Nephron progenitor cell (in vitro differentiated cells): ENCODE measurements around the gene HOXB7.
A peak's percentile ranks its signal among the peaks of the same experiment; 100 is the strongest.

Source experiments
- DNase-seq: peaks from one replicate; pipeline ENCODE4 v3.0.0; 2021
- H3K27ac Mint-ChIP-seq: 2 replicates; pipeline ENCODE4 v1.8.0; 2021; ENCODE audit warnings: mild to moderate bottlenecking, moderate library complexity, mixed read lengths
- H3K27me3 Mint-ChIP-seq: 2 replicates; pipeline ENCODE4 v1.8.0; 2021; ENCODE audit warnings: mild to moderate bottlenecking, low read depth, mixed read lengths; ENCODE audit not compliant: poor library complexity
- H3K36me3 Mint-ChIP-seq: 2 replicates; pipeline ENCODE4 v1.8.0; 2021; ENCODE audit warnings: low read depth, mixed read lengths
- H3K4me1 Mint-ChIP-seq: 2 replicates; pipeline ENCODE4 v1.8.0; 2021; ENCODE audit warnings: mixed read lengths
- H3K4me3 Mint-ChIP-seq: 2 replicates; pipeline ENCODE4 v1.8.0; 2021; ENCODE audit warnings: mild to moderate bottlenecking, moderate library complexity, mixed read lengths
- H3K9me3 Mint-ChIP-seq: 2 replicates; pipeline ENCODE4 v1.8.0; 2021; ENCODE audit warnings: mild to moderate bottlenecking, moderate library complexity, mixed read lengths
- CTCF ChIP-seq: fragments of 200-600 bp; sonication (generic); IDR thresholded peaks from 2 replicates; pipeline ENCODE4 v1.5.0; 2021; ENCODE audit warnings: antibody characterized with exemption

Gene HOXB7

GRCh38 chr17:48561884-48562810, 48.7 kb downstream of the HOXB7 start:
- peaks cover 4% of the 10 kb centered on the region for H3K27me3 Mint-ChIP-seq

GRCh38 chr17:48559840-48560817, 50.7 kb downstream of the HOXB7 start:
- peaks cover 4% of the 10 kb centered on the region for H3K27me3 Mint-ChIP-seq
- peak overlapping the region; percentile 87 for H3K4me3 Mint-ChIP-seq
- peak overlapping the region; percentile 100 for H3K27ac Mint-ChIP-seq
- H3K9me3 Mint-ChIP-seq, result no peaks in the 10 kb centered on the region
- DNase-seq, result peak; percentile 38
- peaks cover 89% of the 10 kb centered on the region for H3K4me1 Mint-ChIP-seq
- TF ChIP-seq CTCF, result no peak
- H3K36me3 Mint-ChIP-seq, result peaks cover 48% of the 10 kb centered on the region

More at GRCh38 chr17:48561884-48562810, 48.7 kb downstream of the HOXB7 start:
- peak; percentile 31 for TF ChIP-seq CTCF
- DNase-seq, result peak; percentile 59
- Mint-ChIP-seq H3K36me3 (peaks cover 44% of the 10 kb centered on the region), H3K4me1 (peaks cover 69% of the 10 kb centered on the region), H3K27ac (peak overlapping the region; percentile 100), H3K9me3 (no peaks in the 10 kb centered on the region), H3K4me3 (peak overlapping the region; percentile 87)

GRCh38 chr17:48559122-48559839, 51.5 kb downstream of the HOXB7 start:
- H3K27ac Mint-ChIP-seq, result peak overlapping the region; percentile 100
- H3K4me1 Mint-ChIP-seq, result peaks cover 96% of the 10 kb centered on the region
- H3K4me3 Mint-ChIP-seq, result peak overlapping the region; percentile 87
- no peak for TF ChIP-seq CTCF
- no peak for DNase-seq
- peaks cover 4% of the 10 kb centered on the region for H3K27me3 Mint-ChIP-seq
- no peaks in the 10 kb centered on the region for H3K9me3 Mint-ChIP-seq
- H3K36me3 Mint-ChIP-seq, result peaks cover 52% of the 10 kb centered on the region

GRCh38 chr17:48558831-48559121, 52.0 kb downstream of the HOXB7 start:
- peak overlapping the region; percentile 100 for H3K27ac Mint-ChIP-seq
- TF ChIP-seq CTCF, result no peak
- no peak for DNase-seq
- no peaks in the 10 kb centered on the region for H3K9me3 Mint-ChIP-seq
- H3K36me3 Mint-ChIP-seq, result peaks cover 57% of the 10 kb centered on the region
- H3K4me3 Mint-ChIP-seq, result peak overlapping the region; percentile 87
- H3K27me3 Mint-ChIP-seq, result peaks cover 4% of the 10 kb centered on the region
- peaks cover 98% of the 10 kb centered on the region for H3K4me1 Mint-ChIP-seq

GRCh38 chr17:48558057-48558830, 52.6 kb downstream of the HOXB7 start:
- DNase-seq, result no peak
- H3K4me1 Mint-ChIP-seq, result peaks cover 98% of the 10 kb centered on the region
- no peak for TF ChIP-seq CTCF
- H3K4me3 Mint-ChIP-seq, result peak overlapping the region; percentile 87
- peaks cover 4% of the 10 kb centered on the region for H3K27me3 Mint-ChIP-seq
- H3K9me3 Mint-ChIP-seq, result no peaks in the 10 kb centered on the region
- H3K27ac Mint-ChIP-seq, result peak overlapping the region; percentile 100
- peaks cover 57% of the 10 kb centered on the region for H3K36me3 Mint-ChIP-seq
